ENCODE results near the gene PRDM7. TPM values are rescaled to one million over a fixed set of nuclear protein-coding genes. Genes with fewer than 3 reads are reported as not detected.
A peak's percentile ranks its signal among the peaks of the same experiment; 100 is the strongest.
"Not testable (repeated sequence)": the region's sequence is repeated elsewhere in the genome, so short reads cannot be mapped to it uniquely, and the experiment has no call there.

PRDM7 gene
- total RNA-seq, 1 donor = not detected

GRCh38 chr16:90057738-90058173 is 19.4 kb downstream of the PRDM7 start:
- H3K4me2 ChIP-seq (ENCODE audit: insufficient read depth, low read length) = peak overlapping the region; percentile 52
- peak overlapping the region; percentile 19 for H2AFZ ChIP-seq (ENCODE audit: low read length)
- peaks cover 10% of the 10 kb centered on the region for H3K9me3 ChIP-seq (ENCODE audit: low read depth, low read length)
- no peak for TF ChIP-seq CTCF (IDR thresholded peaks at IDR 0.05; ENCODE audit: extremely low read depth, low read depth, low read length)
- no peaks in the 10 kb centered on the region for H3K79me2 ChIP-seq (ENCODE audit: insufficient read depth, low read length)
- peak; percentile 64 for DNase-seq (ENCODE audit: insufficient read length, low spot score, missing footprints)
- H3K27me3 ChIP-seq (ENCODE audit: insufficient read depth, low read length) = peaks cover 2% of the 10 kb centered on the region
- H3K4me3 ChIP-seq (ENCODE audit: insufficient read depth, low read length) = peak overlapping the region; percentile 28
- H3K36me3 ChIP-seq (ENCODE audit: insufficient read depth, low read length) = no peaks in the 10 kb centered on the region
- H3K4me1 ChIP-seq (ENCODE audit: insufficient read depth, low read length) = peaks cover 12% of the 10 kb centered on the region
- H4K20me1 ChIP-seq (ENCODE audit: insufficient read depth, low read length) = no peaks in the 10 kb centered on the region
- no peak overlapping the region for H3K27ac ChIP-seq (ENCODE audit: low read depth, low read length)

GRCh38 chr16:90056521-90056920 is 20.6 kb downstream of the PRDM7 start:
- H4K20me1 ChIP-seq (ENCODE audit: insufficient read depth, low read length); H3K36me3 ChIP-seq (ENCODE audit: insufficient read depth, low read length); H3K4me2 ChIP-seq (ENCODE audit: insufficient read depth, low read length); H3K27ac ChIP-seq (ENCODE audit: low read depth, low read length); H3K27me3 ChIP-seq (ENCODE audit: insufficient read depth, low read length); H3K79me2 ChIP-seq (ENCODE audit: insufficient read depth, low read length); H3K4me3 ChIP-seq (ENCODE audit: insufficient read depth, low read length); H2AFZ ChIP-seq (ENCODE audit: low read length); DNase-seq (ENCODE audit: insufficient read length, low spot score, missing footprints): not testable (repeated sequence)
- Histone ChIP-seq H3K4me1 (ENCODE audit: insufficient read depth, low read length) (peaks cover 12% of the 10 kb centered on the region), H3K9me3 (ENCODE audit: low read depth, low read length) (peaks cover 10% of the 10 kb centered on the region)

GRCh38 chr16:90055371-90055770 is 21.8 kb downstream of the PRDM7 start:
- H2AFZ ChIP-seq (ENCODE audit: low read length) = no peak overlapping the region
- TF ChIP-seq CTCF (IDR thresholded peaks at IDR 0.05; ENCODE audit: extremely low read depth, low read depth, low read length) = no peak
- H3K36me3 ChIP-seq (ENCODE audit: insufficient read depth, low read length) = no peaks in the 10 kb centered on the region

GRCh38 chr16:90054554-90054953 is 22.6 kb downstream of the PRDM7 start:
- Histone ChIP-seq H3K4me1 (ENCODE audit: insufficient read depth, low read length) (peaks cover 12% of the 10 kb centered on the region), H3K27me3 (ENCODE audit: insufficient read depth, low read length) (no peaks in the 10 kb centered on the region)
- no peak for DNase-seq (ENCODE audit: insufficient read length, low spot score, missing footprints)

More at GRCh38 chr16:90055371-90055770, 21.8 kb downstream of the PRDM7 start:
- H3K27ac ChIP-seq (ENCODE audit: low read depth, low read length) = no peak overlapping the region
- H3K4me3 ChIP-seq (ENCODE audit: insufficient read depth, low read length) = no peak overlapping the region
- no peak for DNase-seq (ENCODE audit: insufficient read length, low spot score, missing footprints)
- no peaks in the 10 kb centered on the region for H3K27me3 ChIP-seq (ENCODE audit: insufficient read depth, low read length)
- peaks cover 12% of the 10 kb centered on the region for H3K4me1 ChIP-seq (ENCODE audit: insufficient read depth, low read length)
- H3K9me3 ChIP-seq (ENCODE audit: low read depth, low read length) = peaks cover 10% of the 10 kb centered on the region
- H3K79me2 ChIP-seq (ENCODE audit: insufficient read depth, low read length) = no peaks in the 10 kb centered on the region
- no peaks in the 10 kb centered on the region for H4K20me1 ChIP-seq (ENCODE audit: insufficient read depth, low read length)
- H3K4me2 ChIP-seq (ENCODE audit: insufficient read depth, low read length) = no peak overlapping the region

More at GRCh38 chr16:90054554-90054953, 22.6 kb downstream of the PRDM7 start:
- Histone ChIP-seq H3K9me3 (ENCODE audit: low read depth, low read length) (peaks cover 10% of the 10 kb centered on the region), H4K20me1 (ENCODE audit: insufficient read depth, low read length) (no peaks in the 10 kb centered on the region), H3K4me3 (ENCODE audit: insufficient read depth, low read length) (no peak overlapping the region), H3K4me2 (ENCODE audit: insufficient read depth, low read length) (no peak overlapping the region), H3K27ac (ENCODE audit: low read depth, low read length) (no peak overlapping the region), H3K79me2 (ENCODE audit: insufficient read depth, low read length) (no peaks in the 10 kb centered on the region), H3K36me3 (ENCODE audit: insufficient read depth, low read length) (no peaks in the 10 kb centered on the region), H2AFZ (ENCODE audit: low read length) (no peak overlapping the region)
- no peak for TF ChIP-seq CTCF (IDR thresholded peaks at IDR 0.05; ENCODE audit: extremely low read depth, low read depth, low read length)
